H1 (cell line): ENCODE data around the gene SH3TC2. TPM values are rescaled to one million over a fixed set of nuclear protein-coding genes. Genes with fewer than 3 reads are reported as not detected.

ENCODE experiments used
- CTCF ChIA-PET: fragments of 300-600 bp; sonication (Branson Sonifier 250); formaldehyde crosslinking; loops from one replicate; lab custom pipeline; 2021; ENCODE audit not compliant: partially characterized antibody; lab: Charles Lee
- POLR2A ChIA-PET: fragments of 300-600 bp; sonication (Branson Sonifier 250); formaldehyde crosslinking; loops from one replicate; lab custom pipeline; 2021; ENCODE audit warnings: inconsistent platforms; ENCODE audit not compliant: partially characterized antibody; lab: Charles Lee
- DNase-seq, 2 experiments: peaks; one replicate each; pipeline versions ENCODE4 v3.0.0 to v3.0.0-alpha.2; 2010 to 2022; ENCODE audit warnings: low spot score in 2 of 2, low read depth in 1 of 2, mixed read lengths in 1 of 2
- FAIRE-seq: peaks from 2 replicates; lab custom pipeline; 2011; peaks lifted over from hg19 to GRCh38; lab: Jason Lieb, UNC
- H2AFZ ChIP-seq: 2 replicates; pipeline ENCODE4 v1.8.1; 2012; ENCODE audit warnings: low read length, inconsistent platforms
- H2AK5ac ChIP-seq: 2 replicates; pipeline ENCODE4 v1.6.1; 2013; ENCODE audit warnings: low read depth, low read length
- H2BK120ac ChIP-seq: replicated peaks from 2 replicates; pipeline ENCODE3; 2013; ENCODE audit warnings: low read depth, low read length, inconsistent platforms
- H2BK12ac ChIP-seq: 2 replicates; pipeline ENCODE4 v1.6.1; 2013; ENCODE audit warnings: low read depth, low read length
- H2BK15ac ChIP-seq: 2 replicates; pipeline ENCODE4 v1.6.1; 2013; ENCODE audit warnings: low read length
- H2BK20ac ChIP-seq: 2 replicates; pipeline ENCODE4 v1.6.1; 2013; ENCODE audit warnings: low read length
- H2BK5ac ChIP-seq: 2 replicates; pipeline ENCODE4 v1.6.1; 2013; ENCODE audit warnings: low read depth, low read length
- H3K14ac ChIP-seq: 2 replicates; pipeline ENCODE4 v1.6.1; 2013; ENCODE audit warnings: inconsistent platforms; ENCODE audit not compliant: insufficient read length
- H3K18ac ChIP-seq: 2 replicates; pipeline ENCODE4 v1.6.1; 2013; ENCODE audit warnings: low read length; ENCODE audit errors: extremely low read depth
- H3K23ac ChIP-seq: 2 replicates; pipeline ENCODE4 v1.6.1; 2013; ENCODE audit warnings: inconsistent platforms; ENCODE audit not compliant: insufficient read length
- H3K23me2 ChIP-seq: 2 replicates; pipeline ENCODE4 v1.6.1; 2013; ENCODE audit warnings: low read depth, low read length
- H3K27ac ChIP-seq: 2 replicates; pipeline ENCODE4 v1.6.1; 2011; ENCODE audit warnings: low read depth, low read length, inconsistent platforms
- H3K27me3 ChIP-seq, 4 experiments: replicated peaks in 1 of 4; 1 replicate in 1 of 4; 2 replicates in 3 of 4; pipeline versions ENCODE4 v1.6.1 to v1.8.1; 2011 to 2013; ENCODE audit warnings: low read length in 3 of 4, mild to moderate bottlenecking in 3 of 4, inconsistent platforms in 2 of 4, mixed read lengths in 2 of 4, moderate library complexity in 1 of 4; ENCODE audit not compliant: control insufficient read depth in 3 of 4, insufficient read depth in 3 of 4; ENCODE audit errors: extremely low read depth in 1 of 4
- H3K36me3 ChIP-seq, 4 experiments: 2 replicates each; pipeline versions ENCODE4 v1.6.1 to v1.8.1; 2011 to 2013; ENCODE audit warnings: mild to moderate bottlenecking in 4 of 4, low read length in 3 of 4, moderate library complexity in 2 of 4, control low read depth in 1 of 4, inconsistent platforms in 1 of 4; ENCODE audit not compliant: insufficient read depth in 4 of 4, control insufficient read depth in 2 of 4
- H3K4ac ChIP-seq: replicated peaks from 2 replicates; pipeline ENCODE3; 2013; ENCODE audit warnings: low read length, low read depth, mixed read lengths, inconsistent platforms; ENCODE audit not compliant: insufficient read length
- H3K4me1 ChIP-seq, 4 experiments: replicated peaks in 1 of 4; 1 replicate in 1 of 4; 2 replicates in 3 of 4; pipeline versions ENCODE4 v1.6.1 to v1.8.1; 2011 to 2013; ENCODE audit warnings: low read length in 3 of 4, inconsistent platforms in 2 of 4, mixed read lengths in 1 of 4; ENCODE audit not compliant: insufficient read depth in 4 of 4, control insufficient read depth in 3 of 4
- H3K4me2 ChIP-seq, 2 experiments: 2 replicates each; pipeline versions ENCODE4 v1.6.1 to v1.8.1; 2011 to 2013; ENCODE audit warnings: low read depth in 2 of 2, low read length in 2 of 2, control low read depth in 1 of 2, inconsistent platforms in 1 of 2, mild to moderate bottlenecking in 1 of 2; ENCODE audit not compliant: insufficient read depth in 1 of 2
- H3K4me3 ChIP-seq, 4 experiments: fragments of 200-600, 300-600 bp in 1 of 4; sonication (generic), shearing (Covaris generic), sonication (Bioruptor Twin) in 1 of 4; 2 replicates each; pipeline versions ENCODE4 v1.5.1 to v1.8.1; 2011 to 2016; ENCODE audit warnings: low read length in 4 of 4, low read depth in 3 of 4, control low read depth in 2 of 4, inconsistent platforms in 2 of 4, mild to moderate bottlenecking in 2 of 4, mixed read lengths in 1 of 4, moderate library complexity in 1 of 4; ENCODE audit not compliant: insufficient read depth in 2 of 4; ENCODE audit errors: extremely low read depth in 1 of 4
- H3K56ac ChIP-seq: replicated peaks from 2 replicates; pipeline ENCODE3; 2013; ENCODE audit warnings: low read depth, mild to moderate bottlenecking, mixed read lengths, low read length, inconsistent platforms; ENCODE audit not compliant: insufficient read length
- H3K79me1 ChIP-seq: 2 replicates; pipeline ENCODE4 v1.6.1; 2013; ENCODE audit warnings: low read depth, low read length, control low read depth
- H3K79me2 ChIP-seq, 2 experiments: 2 replicates each; pipeline versions ENCODE4 v1.6.1 to v1.8.1; 2012 to 2013; ENCODE audit warnings: low read length in 2 of 2, mild to moderate bottlenecking in 2 of 2, inconsistent platforms in 1 of 2; ENCODE audit not compliant: insufficient read depth in 2 of 2, control insufficient read depth in 1 of 2
- H3K9ac ChIP-seq, 4 experiments: replicated peaks in 1 of 4; 1 replicate in 1 of 4; 2 replicates in 3 of 4; pipeline versions ENCODE4 v1.6.1 to v1.8.1; 2011 to 2013; ENCODE audit warnings: low read depth in 3 of 4, low read length in 3 of 4, control low read depth in 2 of 4, mild to moderate bottlenecking in 2 of 4, moderate library complexity in 2 of 4, inconsistent platforms in 1 of 4; ENCODE audit errors: extremely low read depth in 1 of 4
- H3K9me3 ChIP-seq, 2 experiments: 2 replicates each; pipeline versions ENCODE4 v1.6.1 to v1.8.1; 2012 to 2013; ENCODE audit warnings: mild to moderate bottlenecking in 2 of 2, moderate library complexity in 2 of 2, control low read depth in 1 of 2, inconsistent platforms in 1 of 2, low read depth in 1 of 2, low read length in 1 of 2, mixed read lengths in 1 of 2; ENCODE audit not compliant: insufficient read depth in 2 of 2
- H4K20me1 ChIP-seq, 2 experiments: replicated peaks in 1 of 2; 2 replicates each; pipeline versions ENCODE3 to v1.8.1; 2011 to 2013; ENCODE audit warnings: inconsistent platforms in 2 of 2, low read length in 2 of 2, mild to moderate bottlenecking in 1 of 2; ENCODE audit not compliant: insufficient read depth in 2 of 2, control insufficient read depth in 1 of 2
- H4K5ac ChIP-seq: 2 replicates; pipeline ENCODE4 v1.6.1; 2013; ENCODE audit warnings: low read length, low read depth, mixed read lengths, inconsistent platforms; ENCODE audit not compliant: insufficient read length
- H4K8ac ChIP-seq: 2 replicates; pipeline ENCODE4 v1.8.0; 2013; ENCODE audit warnings: mild to moderate bottlenecking, moderate library complexity, low read length, inconsistent platforms; ENCODE audit not compliant: insufficient read depth; ENCODE audit errors: extremely low read depth
- H4K91ac ChIP-seq: replicated peaks from 2 replicates; pipeline ENCODE3; 2013; ENCODE audit warnings: low read length, mixed read lengths, inconsistent platforms; ENCODE audit not compliant: insufficient read length
- CREB1 ChIP-seq: IDR thresholded peaks from 2 replicates; pipeline ENCODE4 v1.6.1; 2012; ENCODE audit warnings: inconsistent platforms
- EZH2 ChIP-seq: fragments of 200-600 bp; sonication (generic); IDR thresholded peaks from 2 replicates; pipeline ENCODE4 v1.7.1; 2012; ENCODE audit warnings: low read depth, mild to moderate bottlenecking, moderate library complexity, low read length, inconsistent platforms; ENCODE audit not compliant: severe bottlenecking
- FOSL1 ChIP-seq: IDR thresholded peaks from 2 replicates; pipeline ENCODE4 v1.6.1; 2011; ENCODE audit warnings: mild to moderate bottlenecking, low read depth, low read length, moderate library complexity; ENCODE audit not compliant: insufficient read depth
- JUN ChIP-seq: IDR thresholded peaks from 2 replicates; pipeline ENCODE4 v1.6.1; 2011; ENCODE audit warnings: low read depth, mild to moderate bottlenecking, improper control_type of control experiment, low read length
- NANOG ChIP-seq: IDR thresholded peaks from 2 replicates; pipeline ENCODE4 v1.6.1; 2011; ENCODE audit warnings: low read length, low read depth, mild to moderate bottlenecking, inconsistent platforms; ENCODE audit not compliant: insufficient read depth, poor library complexity, severe bottlenecking
- TCF12 ChIP-seq: IDR thresholded peaks from 2 replicates; pipeline ENCODE4 v1.6.1; 2011; ENCODE audit warnings: low read depth, mild to moderate bottlenecking, low read length
- WGBS, 2 experiments: shearing (Covaris generic) in 1 of 2; methylation state at CpG; one replicate each; pipeline versions ENCODE4 v1.1.6 to v1.1.7; 2013 to 2015; ENCODE audit warnings: low lambda C conversion rate in 2 of 2, mixed read lengths in 2 of 2, inconsistent platforms in 1 of 2, low coverage in 1 of 2, missing lambda C conversion rate in 1 of 2; ENCODE audit not compliant: insufficient replicate concordance in 2 of 2, insufficient coverage in 1 of 2, insufficient read length in 1 of 2; ENCODE audit errors: extremely low coverage in 1 of 2, missing lambda C conversion rate in 1 of 2; 5-methylcytosine and 5-hydroxymethylcytosine counted together
- polyA plus RNA-seq, 7 experiments: library from polyadenylated mRNA; depleted of rRNA in 3 of 7; stranded (reverse) in 5 of 7; unstranded in 2 of 7; fragments of >200 nt in 5 of 7; fragments of 200-250 nt in 2 of 7; gene quantifications; 1 replicate in 5 of 7; 2 replicates in 1 of 7; 4 replicates in 1 of 7; pipeline versions ENCODE4 v1.2.1 to v1.2.3, GENCODE V29; 2011 to 2013; ENCODE audit warnings: missing spikeins in 2 of 7, mixed read lengths in 2 of 7
- total RNA-seq: library from RNA; stranded (reverse); fragmentation: NEBNext Ultra II Directional; extraction: Animal tissue kit (Norgen Biotek cat#: 25700); gene quantifications from 2 replicates; pipeline ENCODE4 v1.2.1, GENCODE V29; 2021

Gene SH3TC2
- total and polyA plus RNA-seq, 2 of the 8 experiments (the other 6 are each of a cell fraction or from before 2014, with no cell fraction given), result 0.11 to 0.80 TPM

- H3K27ac ChIP-seq, result no peak overlapping the region
- H3K4me3 ChIP-seq, result no peak overlapping the region
- H3K79me2 ChIP-seq, result no peaks in the 10 kb centered on the region
- H3K4me1 ChIP-seq, result no peaks in the 10 kb centered on the region
- no peak for FAIRE-seq
- DNase-seq, result no peak
- H4K8ac ChIP-seq, result no peak overlapping the region
- no peak overlapping the region for H2BK15ac ChIP-seq
- H4K20me1 ChIP-seq, result no peaks in the 10 kb centered on the region
- H3K18ac ChIP-seq, result no peak overlapping the region
- H2BK120ac ChIP-seq, result no peak overlapping the region
- ChIA-PET POLR2A (no interaction called here), CTCF (interaction anchor here (0.6 to 17.3 kb wide), 30 partner anchors 8 to 1932 kb away, joined by 3 to 444 read pairs (median 6); partner anchors contain the start of gene ABLIM3)
- H3K23me2 ChIP-seq, result no peaks in the 10 kb centered on the region; the same call in 1 of the 2 replicates
- H3K23ac ChIP-seq, result no peak overlapping the region
- H2BK12ac ChIP-seq, result no peak overlapping the region
- no peaks in the 10 kb centered on the region for H3K9me3 ChIP-seq
- no peak overlapping the region for H3K4ac ChIP-seq
- H2AFZ ChIP-seq, result no peak overlapping the region
- H3K36me3 ChIP-seq, result no peaks in the 10 kb centered on the region
- H3K79me1 ChIP-seq, result 0 out of 2 replicates have a peak, but pooled peaks cover 2% of the 10 kb centered on the region
- H2BK20ac ChIP-seq, result no peak overlapping the region
- H3K56ac ChIP-seq, result no peak overlapping the region
- H3K14ac ChIP-seq, result no peak overlapping the region
- H4K91ac ChIP-seq, result no peak overlapping the region
- no peak overlapping the region for H4K5ac ChIP-seq
- no peak overlapping the region for H2BK5ac ChIP-seq
- no peak overlapping the region for H3K9ac ChIP-seq
- H3K4me2 ChIP-seq, result no peak overlapping the region
- H3K27me3 ChIP-seq, result no peaks in the 10 kb centered on the region
- no peak overlapping the region for H2AK5ac ChIP-seq
- 100% methylated on average over 2 of the region's 2 CpGs; no CpG with 5 or more reads in 1 of the 2 experiments for WGBS, 2 experiments
- TF ChIP-seq TCF12 (no peak), NANOG (no peak), EZH2 (no peak), JUN (no peak), FOSL1 (no peak), CREB1 (no peak)
These were observed 25.9 kb downstream of the SH3TC2 start for GRCh38 chr5:149036970-149037369.
